Testis (tissue), 3 donors: ENCODE results near the gene CD226. TPM values are rescaled to one million over a fixed set of nuclear protein-coding genes. Genes with fewer than 3 reads are reported as not detected.

Source experiments
- DNase-seq: peaks from one replicate; pipeline ENCODE4 v3.0.0-alpha.2; 2019
- H3K27ac ChIP-seq, 2 donors: fragments of 200-600 bp; sonication (generic); one replicate each; pipeline ENCODE4 v1.5.1; 2019
- H3K27me3 ChIP-seq: fragments of 200-600 bp; sonication (generic); one replicate; pipeline ENCODE4 v1.5.1; 2019
- H3K36me3 ChIP-seq: fragments of 200-600 bp; sonication (generic); one replicate; pipeline ENCODE4 v1.5.1; 2017; ENCODE audit warnings: low read depth; ENCODE audit errors: missing control alignments
- H3K4me1 ChIP-seq: fragments of 200-600 bp; sonication (generic); one replicate; pipeline ENCODE4 v1.5.1; 2019
- H3K4me3 ChIP-seq, 2 donors: fragments of 200-600 bp; sonication (generic); one replicate each; pipeline ENCODE4 v1.5.1; 2017 to 2019
- H3K9me3 ChIP-seq: fragments of 200-600 bp; sonication (generic); one replicate; pipeline ENCODE4 v1.5.1; 2017
- POLR2A ChIP-seq: fragments of 450-650 bp; IDR thresholded peaks from one replicate; pipeline ENCODE4 v1.6.1; 2017; ENCODE audit warnings: antibody characterized with exemption, mild to moderate bottlenecking, moderate library complexity
- WGBS, 2 donors: methylation state at CpG; one replicate each; pipeline ENCODE4 v1.1.5; 2018; 5-methylcytosine and 5-hydroxymethylcytosine counted together
- intact Hi-C: fragments of 100-400 bp; cut with DNase I; formaldehyde crosslinking; loops from one replicate; pipeline ENCODE4 v1.15.1; 2023; ENCODE audit warnings: low total_unique reads
- polyA plus RNA-seq: library from polyadenylated mRNA; stranded (reverse); fragments of 350-450 nt; fragmentation: Illumina TruSeq; extraction: RNeasy Lipid Tissue Mini Kit (QIAGEN cat#74804); gene quantifications from one replicate; pipeline ENCODE4 v1.2.3, GENCODE V29; 2014; ENCODE audit warnings: low read depth, low replicate concordance; ENCODE audit not compliant: insufficient read depth
- total RNA-seq, 2 donors: library from RNA; depleted of rRNA; stranded (reverse); fragments of >200 nt; gene quantifications; one replicate each; pipeline ENCODE4 v1.2.3, GENCODE V29; 2016
- TF ChIP-seq, protein P1 (sequence below), 3 experiments: fragments of 450-650 bp in 2 of 3; fragments of 200-600 bp in 1 of 3; sonication (generic) in 1 of 3; IDR thresholded peaks; one replicate each; pipeline ENCODE4 v1.5.1; 2016 to 2019; ENCODE audit warnings: antibody characterized with exemption in 3 of 3, mild to moderate bottlenecking in 2 of 3, moderate library complexity in 1 of 3

CD226 gene
- total and polyA plus RNA-seq, 3 donors from 2014 or later: 2.6 to 3.0 (median 2.9) TPM

DNA sequence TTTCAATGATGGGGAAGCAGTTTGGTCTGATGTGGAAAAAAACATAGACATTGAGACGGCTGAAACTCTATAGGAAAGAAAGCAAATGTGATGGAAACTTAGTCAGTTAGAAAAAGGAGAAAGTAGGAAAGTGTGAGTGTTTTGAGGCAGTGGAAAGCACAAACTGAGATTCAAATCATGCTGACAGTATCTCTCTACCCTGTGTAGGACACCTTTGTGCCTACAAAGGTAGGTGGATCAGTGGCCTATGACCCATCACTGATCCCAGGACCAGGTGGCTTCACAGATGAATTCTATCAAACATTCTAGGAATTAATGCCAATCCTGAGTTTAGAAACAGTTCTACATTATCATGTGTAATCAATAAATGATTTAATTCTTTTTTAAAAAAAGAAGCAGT, 57.1 kb downstream of the CD226 start:
- no peaks in the 10 kb centered on the region for H3K27me3 ChIP-seq
- no peak for DNase-seq
- intact Hi-C loops: no loop called here
- H3K4me3 ChIP-seq: no peak overlapping the region
- H3K9me3 ChIP-seq: no peaks in the 10 kb centered on the region
- TF ChIP-seq POLR2A: no peak
- TF ChIP-seq, protein P1, sequence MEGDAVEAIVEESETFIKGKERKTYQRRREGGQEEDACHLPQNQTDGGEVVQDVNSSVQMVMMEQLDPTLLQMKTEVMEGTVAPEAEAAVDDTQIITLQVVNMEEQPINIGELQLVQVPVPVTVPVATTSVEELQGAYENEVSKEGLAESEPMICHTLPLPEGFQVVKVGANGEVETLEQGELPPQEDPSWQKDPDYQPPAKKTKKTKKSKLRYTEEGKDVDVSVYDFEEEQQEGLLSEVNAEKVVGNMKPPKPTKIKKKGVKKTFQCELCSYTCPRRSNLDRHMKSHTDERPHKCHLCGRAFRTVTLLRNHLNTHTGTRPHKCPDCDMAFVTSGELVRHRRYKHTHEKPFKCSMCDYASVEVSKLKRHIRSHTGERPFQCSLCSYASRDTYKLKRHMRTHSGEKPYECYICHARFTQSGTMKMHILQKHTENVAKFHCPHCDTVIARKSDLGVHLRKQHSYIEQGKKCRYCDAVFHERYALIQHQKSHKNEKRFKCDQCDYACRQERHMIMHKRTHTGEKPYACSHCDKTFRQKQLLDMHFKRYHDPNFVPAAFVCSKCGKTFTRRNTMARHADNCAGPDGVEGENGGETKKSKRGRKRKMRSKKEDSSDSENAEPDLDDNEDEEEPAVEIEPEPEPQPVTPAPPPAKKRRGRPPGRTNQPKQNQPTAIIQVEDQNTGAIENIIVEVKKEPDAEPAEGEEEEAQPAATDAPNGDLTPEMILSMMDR (IDR thresholded peaks at IDR 0.05): no peak
- H3K4me1 ChIP-seq: no peaks in the 10 kb centered on the region
- no peak overlapping the region for H3K27ac ChIP-seq
- 86 to 92% methylated on average over 1 of the region's 1 CpG for WGBS, 2 donors
- no peaks in the 10 kb centered on the region for H3K36me3 ChIP-seq

DNA sequence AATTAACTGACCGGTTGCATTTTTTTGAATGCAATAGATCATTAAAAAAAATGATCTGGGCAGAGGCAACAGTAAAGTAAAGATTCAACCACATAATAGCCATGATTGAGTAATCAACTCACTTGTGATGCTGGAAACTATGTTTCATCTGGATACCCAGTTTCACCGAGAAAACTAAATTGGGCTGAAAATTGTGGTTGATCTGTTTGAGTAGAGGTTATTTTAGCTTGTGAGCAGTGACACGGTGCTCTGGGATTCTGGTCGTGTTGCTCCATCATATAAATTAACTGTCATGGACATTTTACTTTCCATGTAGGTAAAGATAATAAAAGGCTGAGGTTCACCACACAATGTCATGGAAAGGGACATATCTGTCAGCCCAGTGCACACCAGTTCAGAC, 58.7 kb downstream of the CD226 start:
- WGBS, 2 donors: 84 to 94% methylated on average over 4 of the region's 4 CpGs
- H3K4me3 ChIP-seq: no peak overlapping the region
- intact Hi-C loops: no loop called here
- DNase-seq: no peak
- no peak overlapping the region for H3K27ac ChIP-seq
- no peaks in the 10 kb centered on the region for H3K4me1 ChIP-seq
- H3K36me3 ChIP-seq: no peaks in the 10 kb centered on the region
- H3K9me3 ChIP-seq: no peaks in the 10 kb centered on the region
- no peaks in the 10 kb centered on the region for H3K27me3 ChIP-seq
- TF ChIP-seq, protein P1 (IDR thresholded peaks at IDR 0.05): no peak
- TF ChIP-seq POLR2A: no peak

GRCh38 chr18:69887256-69887655, 60.4 kb downstream of the CD226 start:
- H3K4me1 ChIP-seq: no peaks in the 10 kb centered on the region
- DNase-seq: no peak
- no peak overlapping the region for H3K27ac ChIP-seq
- 95 to 98% methylated on average over 2 of the region's 2 CpGs for WGBS, 2 donors
- intact Hi-C loops: no loop called here
- TF ChIP-seq POLR2A: no peak
- TF ChIP-seq, protein P1 (IDR thresholded peaks at IDR 0.05): no peak
- H3K36me3 ChIP-seq: no peaks in the 10 kb centered on the region
- H3K27me3 ChIP-seq: no peaks in the 10 kb centered on the region
- no peak overlapping the region for H3K4me3 ChIP-seq
- no peaks in the 10 kb centered on the region for H3K9me3 ChIP-seq

DNA sequence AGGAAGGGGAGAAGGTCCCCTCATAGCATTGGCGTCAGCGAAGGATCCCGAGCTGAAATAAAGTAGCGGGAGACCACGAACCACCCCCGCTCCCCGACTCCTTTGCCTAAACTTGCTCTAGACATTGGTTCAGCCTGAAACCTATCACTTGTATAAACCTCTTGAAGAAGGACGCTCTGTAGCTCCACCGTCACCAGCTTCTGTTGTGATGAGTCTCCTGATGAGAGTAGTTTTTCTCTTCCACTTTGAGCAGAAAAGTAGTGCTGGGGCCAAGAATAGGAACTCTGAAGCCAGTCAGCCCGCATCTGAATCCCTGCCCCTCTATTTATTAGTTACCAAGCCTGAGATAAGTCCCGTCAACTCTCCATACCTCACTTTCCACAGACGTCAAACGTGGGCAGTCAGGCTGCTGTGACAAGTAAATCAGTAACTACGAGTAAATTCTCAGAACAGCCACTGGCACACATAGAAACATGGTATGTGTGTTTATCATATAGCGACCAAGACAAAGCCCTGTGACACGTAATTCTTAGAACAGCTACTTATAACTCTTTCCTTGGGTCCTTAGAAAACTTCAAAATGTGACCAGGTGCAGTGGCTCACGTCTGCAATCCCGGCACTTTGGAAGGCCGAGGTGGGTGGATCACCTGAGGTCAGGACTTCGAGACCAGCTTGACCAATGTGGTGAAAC, 61.7 kb downstream of the CD226 start:
- 84 to 91% methylated on average over 19 to 20 of the region's 20 CpGs for WGBS, 2 donors
- intact Hi-C loops: no loop called here

More for the DNA sequence above, 61.7 kb downstream of the CD226 start:
- H3K4me3 ChIP-seq: no peak overlapping the region
- DNase-seq: no peak
- no peak overlapping the region for H3K27ac ChIP-seq
- H3K9me3 ChIP-seq: no peaks in the 10 kb centered on the region
- no peak for TF ChIP-seq POLR2A
- TF ChIP-seq, protein P1 (IDR thresholded peaks at IDR 0.05): no peak
- H3K36me3 ChIP-seq: no peaks in the 10 kb centered on the region
- H3K4me1 ChIP-seq: no peaks in the 10 kb centered on the region
- no peaks in the 10 kb centered on the region for H3K27me3 ChIP-seq
